Testis (tissue), 2 donors: Measurements from ENCODE around the gene ETHE1.

Source experiments
- CTCF ChIP-seq, 3 experiments: fragments of 450-650 bp in 2 of 3; fragments of 200-600 bp in 1 of 3; sonication (generic) in 1 of 3; IDR thresholded peaks; one replicate each; pipeline ENCODE4 v1.5.1; 2016 to 2019; ENCODE audit warnings: antibody characterized with exemption in 3 of 3, mild to moderate bottlenecking in 2 of 3, moderate library complexity in 1 of 3
- POLR2A ChIP-seq: fragments of 450-650 bp; IDR thresholded peaks from one replicate; pipeline ENCODE4 v1.6.1; 2017; ENCODE audit warnings: antibody characterized with exemption, mild to moderate bottlenecking, moderate library complexity

GRCh38 chr19:43524922-43525835 is 1.8 kb downstream of the ETHE1 start:
- TF ChIP-seq POLR2A: no peak
- no peak for TF ChIP-seq CTCF (IDR thresholded peaks at IDR 0.05)
